ENCODE measurements around the gene DAB2IP. TPM values are rescaled to one million over a fixed set of nuclear protein-coding genes. Genes with fewer than 3 reads are reported as not detected.
"Not testable (repeated sequence)": the region's sequence is repeated elsewhere in the genome, so short reads cannot be mapped to it uniquely, and the experiment has no call there.

Gene DAB2IP
- total RNA-seq, 1 donor from 2014 or later = 81.6 TPM

GRCh38 chr9:121738411-121738810 lies 87.0 kb downstream of the DAB2IP start:
- peaks cover 85% of the 10 kb centered on the region for H3K4me1 ChIP-seq
- DNase-seq = no peak
- intact Hi-C loops (cut with DNase I) = no loop called here
- TF ChIP-seq, protein P1, sequence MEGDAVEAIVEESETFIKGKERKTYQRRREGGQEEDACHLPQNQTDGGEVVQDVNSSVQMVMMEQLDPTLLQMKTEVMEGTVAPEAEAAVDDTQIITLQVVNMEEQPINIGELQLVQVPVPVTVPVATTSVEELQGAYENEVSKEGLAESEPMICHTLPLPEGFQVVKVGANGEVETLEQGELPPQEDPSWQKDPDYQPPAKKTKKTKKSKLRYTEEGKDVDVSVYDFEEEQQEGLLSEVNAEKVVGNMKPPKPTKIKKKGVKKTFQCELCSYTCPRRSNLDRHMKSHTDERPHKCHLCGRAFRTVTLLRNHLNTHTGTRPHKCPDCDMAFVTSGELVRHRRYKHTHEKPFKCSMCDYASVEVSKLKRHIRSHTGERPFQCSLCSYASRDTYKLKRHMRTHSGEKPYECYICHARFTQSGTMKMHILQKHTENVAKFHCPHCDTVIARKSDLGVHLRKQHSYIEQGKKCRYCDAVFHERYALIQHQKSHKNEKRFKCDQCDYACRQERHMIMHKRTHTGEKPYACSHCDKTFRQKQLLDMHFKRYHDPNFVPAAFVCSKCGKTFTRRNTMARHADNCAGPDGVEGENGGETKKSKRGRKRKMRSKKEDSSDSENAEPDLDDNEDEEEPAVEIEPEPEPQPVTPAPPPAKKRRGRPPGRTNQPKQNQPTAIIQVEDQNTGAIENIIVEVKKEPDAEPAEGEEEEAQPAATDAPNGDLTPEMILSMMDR (IDR thresholded peaks at IDR 0.05) = no peak
- no peaks in the 10 kb centered on the region for H3K27me3 ChIP-seq
- no peak for ATAC-seq
- peak overlapping the region; percentile 55 for H3K4me3 ChIP-seq
- H3K36me3 ChIP-seq = no peaks in the 10 kb centered on the region
- peak overlapping the region; percentile 93 for H3K27ac ChIP-seq
- H3K9me3 ChIP-seq = no peaks in the 10 kb centered on the region

DNA sequence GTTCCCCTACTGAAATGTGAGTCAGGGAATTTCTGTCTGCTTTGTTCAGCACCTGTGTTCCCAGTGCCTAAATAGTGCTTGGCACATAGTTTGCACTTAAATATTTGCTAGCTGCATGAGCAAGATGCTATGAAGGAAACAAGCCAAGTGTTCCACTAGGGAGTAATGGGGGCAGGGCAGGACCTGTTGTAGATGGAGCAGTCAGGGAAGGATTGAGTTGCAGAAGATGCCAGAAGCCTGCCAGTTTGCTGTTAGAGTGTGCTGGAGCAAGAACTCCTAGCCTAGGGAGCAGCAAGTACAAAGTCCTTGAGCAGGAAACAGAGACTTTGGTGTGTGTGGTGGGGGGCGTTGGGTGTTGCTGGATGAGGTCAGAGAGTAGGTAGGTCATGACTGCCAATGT lies 87.5 kb downstream of the DAB2IP start:
- H3K4me1 ChIP-seq = peaks cover 83% of the 10 kb centered on the region
- TF ChIP-seq, protein P1 (IDR thresholded peaks at IDR 0.05) = no peak
- ATAC-seq (no peak), DNase-seq (no peak)
- intact Hi-C loops (cut with DNase I) = no loop called here
- no peaks in the 10 kb centered on the region for H3K27me3 ChIP-seq
- H3K27ac ChIP-seq = no peak overlapping the region
- H3K36me3 ChIP-seq = no peaks in the 10 kb centered on the region
- H3K4me3 ChIP-seq = peak overlapping the region; percentile 55
- no peaks in the 10 kb centered on the region for H3K9me3 ChIP-seq

DNA sequence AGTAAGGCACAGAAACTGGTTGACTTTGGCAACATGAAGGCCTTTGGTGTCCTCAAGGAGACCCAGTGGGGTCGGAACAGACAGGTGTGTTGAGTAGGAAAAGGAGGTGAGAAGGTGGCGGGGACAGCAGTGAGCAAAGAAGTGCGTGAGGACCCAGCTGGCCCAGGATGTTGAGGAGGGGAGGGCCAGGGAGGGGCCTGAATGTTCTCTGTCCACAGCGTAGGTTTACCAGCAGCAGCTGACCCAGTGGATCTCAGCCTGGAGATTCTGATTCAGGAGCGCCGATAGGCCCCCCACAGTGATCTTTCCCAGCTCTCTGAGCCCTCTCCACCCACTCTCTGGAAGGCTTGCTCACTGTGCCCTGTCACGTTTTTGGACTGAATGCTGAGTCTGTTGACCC lies 88.5 kb downstream of the DAB2IP start:
- Histone ChIP-seq H3K27ac (peak overlapping the region; percentile 40), H3K36me3 (no peaks in the 10 kb centered on the region), H3K4me1 (peaks cover 86% of the 10 kb centered on the region), H3K27me3 (no peaks in the 10 kb centered on the region), H3K4me3 (no peak overlapping the region), H3K9me3 (no peaks in the 10 kb centered on the region)
- no peak for DNase-seq
- no peak for ATAC-seq
- TF ChIP-seq, protein P1 (IDR thresholded peaks at IDR 0.05) = no peak
- intact Hi-C loops (cut with DNase I) = no loop called here

GRCh38 chr9:121741228-121741918 lies 89.9 kb downstream of the DAB2IP start:
- peak overlapping the region; percentile 52 for H3K27ac ChIP-seq
- no peaks in the 10 kb centered on the region for H3K9me3 ChIP-seq
- TF ChIP-seq, protein P1 (IDR thresholded peaks at IDR 0.05) = no peak
- H3K4me3 ChIP-seq = no peak overlapping the region
- DNase-seq = no peak
- H3K27me3 ChIP-seq = no peaks in the 10 kb centered on the region
- intact Hi-C loops (cut with DNase I) = no loop called here
- ATAC-seq = peak; percentile 1
- H3K36me3 ChIP-seq = no peaks in the 10 kb centered on the region
- peaks cover 83% of the 10 kb centered on the region for H3K4me1 ChIP-seq

GRCh38 chr9:121741919-121742283 lies 90.5 kb downstream of the DAB2IP start:
- H3K36me3 ChIP-seq; H3K27me3 ChIP-seq; intact Hi-C loops (cut with DNase I); DNase-seq; H3K4me3 ChIP-seq; H3K9me3 ChIP-seq; ATAC-seq: not testable (repeated sequence)
- Histone ChIP-seq H3K27ac (peak overlapping the region; percentile 52), H3K4me1 (peaks cover 84% of the 10 kb centered on the region)

GRCh38 chr9:121742923-121743322 lies 91.5 kb downstream of the DAB2IP start:
- H3K9me3 ChIP-seq = no peaks in the 10 kb centered on the region
- H3K4me3 ChIP-seq = peak overlapping the region; percentile 48
- DNase-seq (no peak), ATAC-seq (no peak)
- H3K27ac ChIP-seq = peak overlapping the region; percentile 65
- TF ChIP-seq, protein P1 (IDR thresholded peaks at IDR 0.05) = no peak
- peaks cover 78% of the 10 kb centered on the region for H3K4me1 ChIP-seq
- intact Hi-C loops (cut with DNase I) = no loop called here
- H3K36me3 ChIP-seq = no peaks in the 10 kb centered on the region
- no peaks in the 10 kb centered on the region for H3K27me3 ChIP-seq
